ENCODE measurements around the gene RABL6. TPM values are rescaled to one million over a fixed set of nuclear protein-coding genes. Genes with fewer than 3 reads are reported as not detected.
"Not testable (repeated sequence)": the region's sequence is repeated elsewhere in the genome, so short reads cannot be mapped to it uniquely, and the experiment has no call there.

Gene RABL6
- total RNA-seq, 6 experiments from 2014 or later = 77.8 to 87.7 (median 84.0) TPM

- Mint-ChIP-seq H3K27ac (no peak overlapping the region), H3K27me3 (ENCODE audit: insufficient read depth) (no peaks in the 10 kb centered on the region; the same call in none of the 2 replicates), H3K9me3 (no peaks in the 10 kb centered on the region), H3K4me1 (ENCODE audit: low read depth) (no peaks in the 10 kb centered on the region), H3K4me3 (no peak overlapping the region), H3K36me3 (ENCODE audit: low read depth) (no peaks in the 10 kb centered on the region)
- TF ChIP-seq CTCF (IDR thresholded peaks at IDR 0.05) = no peak
- DNase-seq = no peak
These were observed 22.5 kb downstream of the RABL6 start for GRCh38 chr9:136829981-136830885.

- Mint-ChIP-seq H3K36me3 (ENCODE audit: low read depth) (no peaks in the 10 kb centered on the region), H3K27ac (no peak overlapping the region), H3K9me3 (no peaks in the 10 kb centered on the region), H3K27me3 (ENCODE audit: insufficient read depth) (no peaks in the 10 kb centered on the region; the same call in none of the 2 replicates), H3K4me1 (ENCODE audit: low read depth) (no peaks in the 10 kb centered on the region), H3K4me3 (no peak overlapping the region)
- no peak for DNase-seq
- no peak for TF ChIP-seq CTCF (IDR thresholded peaks at IDR 0.05)
These were observed 23.4 kb downstream of the RABL6 start for GRCh38 chr9:136831002-136831719.

- TF ChIP-seq CTCF (IDR thresholded peaks at IDR 0.05) = no peak
- no peaks in the 10 kb centered on the region; the same call in none of the 2 replicates for H3K27me3 Mint-ChIP-seq (ENCODE audit: insufficient read depth)
- no peak overlapping the region for H3K4me3 Mint-ChIP-seq
- no peak overlapping the region for H3K27ac Mint-ChIP-seq
- no peaks in the 10 kb centered on the region for H3K36me3 Mint-ChIP-seq (ENCODE audit: low read depth)
- DNase-seq = no peak
- H3K9me3 Mint-ChIP-seq = no peaks in the 10 kb centered on the region
- H3K4me1 Mint-ChIP-seq (ENCODE audit: low read depth) = no peaks in the 10 kb centered on the region
These were observed 24.0 kb downstream of the RABL6 start for GRCh38 chr9:136831720-136832104.

GRCh38 chr9:136832581-136832980 is 24.8 kb downstream of the RABL6 start:
- Mint-ChIP-seq H3K36me3 (ENCODE audit: low read depth) (no peaks in the 10 kb centered on the region), H3K9me3 (no peaks in the 10 kb centered on the region), H3K27ac (no peak overlapping the region), H3K4me1 (ENCODE audit: low read depth) (no peaks in the 10 kb centered on the region), H3K4me3 (no peak overlapping the region), H3K27me3 (ENCODE audit: insufficient read depth) (no peaks in the 10 kb centered on the region; the same call in none of the 2 replicates)
- no peak for TF ChIP-seq CTCF (IDR thresholded peaks at IDR 0.05)
- DNase-seq = no peak

GRCh38 chr9:136833381-136834048 is 25.8 kb downstream of the RABL6 start:
- H3K27ac Mint-ChIP-seq; H3K36me3 Mint-ChIP-seq (ENCODE audit: low read depth); H3K4me3 Mint-ChIP-seq; DNase-seq; H3K4me1 Mint-ChIP-seq (ENCODE audit: low read depth); H3K9me3 Mint-ChIP-seq; H3K27me3 Mint-ChIP-seq (ENCODE audit: insufficient read depth): not testable (repeated sequence)
